Neural progenitor cell (in vitro differentiated cells): ENCODE data around the gene MED12L. TPM values are rescaled to one million over a fixed set of nuclear protein-coding genes. Genes with fewer than 3 reads are reported as not detected.

Source experiments
- DNase-seq: peaks from one replicate; pipeline ENCODE4 v3.0.0-alpha.2; 2016; ENCODE audit warnings: low spot score
- H2AFZ ChIP-seq: fragments of 200-600 bp; sonication (generic); replicated peaks from 2 replicates; pipeline ENCODE4 v1.6.1; 2016; ENCODE audit warnings: antibody characterized with exemption
- H3F3A ChIP-seq: fragments of 200-600 bp; sonication (generic); 2 replicates; pipeline ENCODE4 v1.6.1; 2016; ENCODE audit warnings: antibody characterized with exemption, low read depth
- H3K27ac ChIP-seq: fragments of 200-600 bp; sonication (generic); 2 replicates; pipeline ENCODE4 v1.5.1; 2016; ENCODE audit warnings: mild to moderate bottlenecking
- H3K27me3 ChIP-seq: fragments of 200-600 bp; sonication (generic); 2 replicates; pipeline ENCODE4 v1.6.1; 2016; ENCODE audit warnings: mild to moderate bottlenecking, moderate library complexity
- H3K36me3 ChIP-seq: fragments of 200-600 bp; sonication (generic); 2 replicates; pipeline ENCODE4 v1.5.1; 2016
- H3K4me1 ChIP-seq: fragments of 200-600 bp; sonication (generic); 2 replicates; pipeline ENCODE4 v1.6.1; 2016; ENCODE audit warnings: mixed run types
- H3K4me2 ChIP-seq: fragments of 200-600 bp; sonication (generic); 2 replicates; pipeline ENCODE4 v1.6.1; 2016
- H3K4me3 ChIP-seq: fragments of 200-600 bp; sonication (generic); 2 replicates; pipeline ENCODE4 v1.5.1; 2016
- H3K79me2 ChIP-seq: fragments of 200-600 bp; sonication (generic); 2 replicates; pipeline ENCODE4 v1.6.1; 2016; ENCODE audit warnings: low read depth
- H3K9ac ChIP-seq: fragments of 200-600 bp; sonication (generic); 2 replicates; pipeline ENCODE4 v1.6.1; 2016
- H3K9me3 ChIP-seq: fragments of 200-600 bp; sonication (generic); 2 replicates; pipeline ENCODE4 v1.5.1; 2016; ENCODE audit warnings: low read depth
- H4K20me1 ChIP-seq: fragments of 200-600 bp; sonication (generic); 2 replicates; pipeline ENCODE4 v1.6.1; 2016; ENCODE audit warnings: low read depth
- H3K27ac Mint-ChIP-seq: 3 replicates; pipeline ENCODE4 v1.8.0; 2021; ENCODE audit warnings: mixed read lengths
- H3K27me3 Mint-ChIP-seq: 2 replicates; pipeline ENCODE4 v1.8.0; 2022; ENCODE audit warnings: low read depth, mild to moderate bottlenecking, inconsistent platforms, moderate library complexity, mixed read lengths; ENCODE audit not compliant: insufficient read depth
- H3K36me3 Mint-ChIP-seq: 3 replicates; pipeline ENCODE4 v1.8.0; 2021; ENCODE audit warnings: mixed read lengths
- H3K4me1 Mint-ChIP-seq: 3 replicates; pipeline ENCODE4 v1.8.0; 2021; ENCODE audit warnings: mixed read lengths
- H3K4me3 Mint-ChIP-seq: 3 replicates; pipeline ENCODE4 v1.8.0; 2021; ENCODE audit warnings: mild to moderate bottlenecking, moderate library complexity, mixed read lengths
- H3K9me3 Mint-ChIP-seq: 3 replicates; pipeline ENCODE4 v1.8.0; 2020; ENCODE audit warnings: mixed read lengths
- EZH2 ChIP-seq: fragments of 200-600 bp; sonication (generic); IDR thresholded peaks from 2 replicates; pipeline ENCODE4 v1.6.1; 2017; ENCODE audit warnings: antibody characterized with exemption, mild to moderate bottlenecking, moderate library complexity
- EZH2phosphoT487 ChIP-seq: fragments of 200-600 bp; sonication (generic); IDR thresholded peaks from 2 replicates; pipeline ENCODE4 v1.6.1; 2017; ENCODE audit warnings: antibody characterized with exemption
- total RNA-seq: library from RNA; depleted of rRNA; stranded (reverse); fragments of >200 nt; gene quantifications from 2 replicates; pipeline ENCODE4 v1.2.3, GENCODE V29; 2015; ENCODE audit warnings: low replicate concordance
- TF ChIP-seq, protein P1 (sequence below): fragments of 200-600 bp; sonication (generic); IDR thresholded peaks from 2 replicates; pipeline ENCODE4 v1.5.1; 2017; ENCODE audit warnings: antibody characterized with exemption, mild to moderate bottlenecking

MED12L gene
- total RNA-seq, 1 donor from 2014 or later: 16.5 TPM

DNA sequence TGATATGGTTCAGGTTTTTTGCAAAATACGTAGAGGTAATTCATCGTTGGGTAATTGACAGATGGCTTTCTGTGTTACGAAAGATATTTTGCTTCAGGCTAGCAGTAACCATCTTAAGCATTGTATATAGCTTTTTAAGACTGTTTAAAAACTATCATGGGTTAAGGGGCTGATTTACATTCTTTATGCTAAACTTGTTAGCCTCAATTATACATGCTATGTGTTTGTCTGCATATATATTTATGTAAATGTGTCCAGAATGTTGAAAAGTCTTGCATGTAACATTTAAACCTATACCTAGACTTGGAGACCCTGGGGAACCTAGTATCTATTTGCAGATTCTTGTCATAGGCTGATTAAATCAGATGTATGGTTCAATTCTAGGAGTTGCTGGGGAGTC is 204.0 kb downstream of the MED12L start:
- H3F3A ChIP-seq: no peaks in the 10 kb centered on the region
- H3K79me2 ChIP-seq: no peaks in the 10 kb centered on the region
- no peaks in the 10 kb centered on the region for H3K36me3 ChIP-seq
- no peak overlapping the region for H3K4me2 ChIP-seq
- H4K20me1 ChIP-seq: no peaks in the 10 kb centered on the region
- H3K27ac ChIP-seq: no peak overlapping the region
- H3K4me1 ChIP-seq: no peaks in the 10 kb centered on the region
- Mint-ChIP-seq H3K27ac (no peak overlapping the region), H3K27me3 (no peaks in the 10 kb centered on the region), H3K4me3 (no peak overlapping the region), H3K36me3 (no peaks in the 10 kb centered on the region), H3K4me1 (peaks cover 8% of the 10 kb centered on the region), H3K9me3 (no peaks in the 10 kb centered on the region)
- no peak for DNase-seq
- H3K9ac ChIP-seq: no peak overlapping the region
- no peak for TF ChIP-seq EZH2
- no peak for TF ChIP-seq EZH2phosphoT487
- TF ChIP-seq, protein P1, sequence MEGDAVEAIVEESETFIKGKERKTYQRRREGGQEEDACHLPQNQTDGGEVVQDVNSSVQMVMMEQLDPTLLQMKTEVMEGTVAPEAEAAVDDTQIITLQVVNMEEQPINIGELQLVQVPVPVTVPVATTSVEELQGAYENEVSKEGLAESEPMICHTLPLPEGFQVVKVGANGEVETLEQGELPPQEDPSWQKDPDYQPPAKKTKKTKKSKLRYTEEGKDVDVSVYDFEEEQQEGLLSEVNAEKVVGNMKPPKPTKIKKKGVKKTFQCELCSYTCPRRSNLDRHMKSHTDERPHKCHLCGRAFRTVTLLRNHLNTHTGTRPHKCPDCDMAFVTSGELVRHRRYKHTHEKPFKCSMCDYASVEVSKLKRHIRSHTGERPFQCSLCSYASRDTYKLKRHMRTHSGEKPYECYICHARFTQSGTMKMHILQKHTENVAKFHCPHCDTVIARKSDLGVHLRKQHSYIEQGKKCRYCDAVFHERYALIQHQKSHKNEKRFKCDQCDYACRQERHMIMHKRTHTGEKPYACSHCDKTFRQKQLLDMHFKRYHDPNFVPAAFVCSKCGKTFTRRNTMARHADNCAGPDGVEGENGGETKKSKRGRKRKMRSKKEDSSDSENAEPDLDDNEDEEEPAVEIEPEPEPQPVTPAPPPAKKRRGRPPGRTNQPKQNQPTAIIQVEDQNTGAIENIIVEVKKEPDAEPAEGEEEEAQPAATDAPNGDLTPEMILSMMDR: no peak
- H3K27me3 ChIP-seq: no peaks in the 10 kb centered on the region
- H3K9me3 ChIP-seq: no peaks in the 10 kb centered on the region
- H2AFZ ChIP-seq: no peak overlapping the region
- no peak overlapping the region for H3K4me3 ChIP-seq

DNA sequence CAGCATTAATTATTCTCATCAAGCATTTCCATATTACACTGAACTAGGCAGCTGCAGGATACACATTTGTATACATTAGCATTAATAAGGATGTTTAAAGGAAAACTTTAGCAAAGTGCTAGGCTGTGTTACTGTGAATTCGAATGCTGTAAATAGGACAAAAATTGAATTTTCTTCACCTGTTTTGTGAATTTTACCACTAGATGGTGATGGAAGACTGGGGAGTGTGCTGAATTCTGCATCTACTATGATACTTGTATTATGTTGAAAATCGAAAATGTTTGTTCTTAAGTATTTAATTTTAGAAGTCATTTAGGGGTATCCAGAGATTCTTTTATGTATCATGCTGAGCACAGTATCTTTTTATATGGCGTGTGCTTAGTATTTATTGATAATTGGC is 205.2 kb downstream of the MED12L start:
- no peaks in the 10 kb centered on the region for H3K36me3 ChIP-seq
- DNase-seq: no peak
- H3K9ac ChIP-seq: no peak overlapping the region
- H3K9me3 ChIP-seq: no peaks in the 10 kb centered on the region
- H3K27ac Mint-ChIP-seq: no peak overlapping the region
- no peak overlapping the region for H2AFZ ChIP-seq
- no peaks in the 10 kb centered on the region for H3K36me3 Mint-ChIP-seq
- H3K27me3 Mint-ChIP-seq: no peaks in the 10 kb centered on the region
- no peaks in the 10 kb centered on the region for H3K79me2 ChIP-seq
- no peak overlapping the region for H3K4me3 ChIP-seq
- no peaks in the 10 kb centered on the region for H3K27me3 ChIP-seq
- H3K27ac ChIP-seq: no peak overlapping the region
- H3K9me3 Mint-ChIP-seq: no peaks in the 10 kb centered on the region
- H3K4me3 Mint-ChIP-seq: no peak overlapping the region
- no peaks in the 10 kb centered on the region for H4K20me1 ChIP-seq
- TF ChIP-seq EZH2 (no peak), EZH2phosphoT487 (no peak)
- TF ChIP-seq, protein P1: peak; percentile 34
- H3K4me1 ChIP-seq: no peaks in the 10 kb centered on the region
- no peak overlapping the region for H3K4me2 ChIP-seq
- no peaks in the 10 kb centered on the region for H3F3A ChIP-seq
- peaks cover 7% of the 10 kb centered on the region for H3K4me1 Mint-ChIP-seq

DNA sequence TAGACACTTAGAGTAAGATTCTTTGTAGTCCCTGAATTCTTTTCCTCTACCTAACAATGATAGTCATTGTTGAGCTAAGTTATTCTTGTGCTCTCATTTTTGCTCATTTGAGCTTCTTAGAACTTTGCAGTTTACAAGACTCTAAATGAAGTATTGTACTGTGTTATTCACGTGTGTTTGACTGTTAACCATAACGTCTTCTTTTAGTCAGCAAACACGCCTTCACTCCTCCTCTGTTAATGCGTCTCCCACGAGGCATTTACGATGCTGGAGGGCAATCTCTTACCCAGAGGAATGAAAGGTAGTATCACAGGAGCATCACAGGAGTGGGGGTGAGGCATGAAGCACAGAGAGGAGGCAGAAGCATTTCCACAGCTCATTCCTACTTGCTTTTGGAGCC is 207.7 kb downstream of the MED12L start:
- no peaks in the 10 kb centered on the region for H3K9me3 ChIP-seq
- DNase-seq: no peak
- no peaks in the 10 kb centered on the region for H3F3A ChIP-seq
- Mint-ChIP-seq H3K27ac (no peak overlapping the region), H3K36me3 (no peaks in the 10 kb centered on the region), H3K4me1 (peaks cover 3% of the 10 kb centered on the region), H3K9me3 (no peaks in the 10 kb centered on the region), H3K4me3 (no peak overlapping the region), H3K27me3 (no peaks in the 10 kb centered on the region)
- no peaks in the 10 kb centered on the region for H3K27me3 ChIP-seq
- TF ChIP-seq, protein P1: no peak
- TF ChIP-seq EZH2: no peak
- no peak for TF ChIP-seq EZH2phosphoT487
- no peaks in the 10 kb centered on the region for H3K79me2 ChIP-seq
- no peak overlapping the region for H2AFZ ChIP-seq
- H3K27ac ChIP-seq: no peak overlapping the region
- no peaks in the 10 kb centered on the region for H3K4me1 ChIP-seq
- no peaks in the 10 kb centered on the region for H4K20me1 ChIP-seq
- no peak overlapping the region for H3K9ac ChIP-seq
- no peak overlapping the region for H3K4me2 ChIP-seq
- H3K4me3 ChIP-seq: no peak overlapping the region
- no peaks in the 10 kb centered on the region for H3K36me3 ChIP-seq

DNA sequence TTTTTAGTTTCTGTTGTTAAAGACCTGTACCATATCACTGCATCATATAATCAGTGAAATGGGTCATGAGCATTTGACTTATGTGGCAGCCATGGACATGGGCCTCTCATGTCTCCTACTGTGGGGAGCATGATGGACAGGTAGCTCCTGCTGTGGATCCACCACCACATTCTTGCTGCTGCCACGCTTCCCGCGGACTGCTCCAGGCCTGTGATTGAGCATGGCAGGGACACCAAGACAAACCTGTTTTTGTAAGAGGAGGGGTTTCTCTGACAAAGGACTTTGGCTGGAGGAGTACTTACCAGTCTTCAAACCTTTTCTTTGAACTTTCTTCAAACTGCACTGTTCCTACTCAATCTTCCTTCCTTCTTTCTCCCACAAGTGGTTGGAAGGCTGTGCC is 210.8 kb downstream of the MED12L start:
- Histone ChIP-seq H3K4me2 (no peak overlapping the region), H3K27me3 (no peaks in the 10 kb centered on the region), H2AFZ (no peak overlapping the region), H3F3A (no peaks in the 10 kb centered on the region), H3K9me3 (no peaks in the 10 kb centered on the region), H3K36me3 (no peaks in the 10 kb centered on the region), H3K79me2 (no peaks in the 10 kb centered on the region), H3K4me1 (no peaks in the 10 kb centered on the region), H3K9ac (no peak overlapping the region), H3K27ac (no peak overlapping the region), H3K4me3 (no peak overlapping the region), H4K20me1 (no peaks in the 10 kb centered on the region)
- H3K27ac Mint-ChIP-seq: no peak overlapping the region
- H3K4me3 Mint-ChIP-seq: no peak overlapping the region
- DNase-seq: no peak
- peaks cover 3% of the 10 kb centered on the region for H3K4me1 Mint-ChIP-seq
- no peaks in the 10 kb centered on the region for H3K27me3 Mint-ChIP-seq
- no peaks in the 10 kb centered on the region for H3K9me3 Mint-ChIP-seq
- H3K36me3 Mint-ChIP-seq: no peaks in the 10 kb centered on the region
- TF ChIP-seq EZH2phosphoT487 (no peak), EZH2 (no peak)
